AG04450 (cell line): Measurements from ENCODE around the gene PRKAG2. TPM values are rescaled to one million over a fixed set of nuclear protein-coding genes. Genes with fewer than 3 reads are reported as not detected.
"Not testable (repeated sequence)": the region's sequence is repeated elsewhere in the genome, so short reads cannot be mapped to it uniquely, and the experiment has no call there.

Source experiments
- CTCF ChIA-PET: fragments of 300-600, 350-600 bp; formaldehyde crosslinking; extraction: SDS; loops from one replicate; lab custom pipeline; 2022; ENCODE audit warnings: antibody characterized with exemption, inconsistent platforms; lab: Charles Lee
- POLR2A ChIA-PET: fragments of 350-600 bp; formaldehyde crosslinking; extraction: SDS; loops from one replicate; lab custom pipeline; 2021; ENCODE audit warnings: antibody characterized with exemption, inconsistent platforms; lab: Yijun Ruan, JAX
- DNase-seq: peaks from one replicate; pipeline ENCODE4 v3.0.0-alpha.2; 2011; ENCODE audit warnings: low read depth, low spot score
- H3K27ac ChIP-seq: one replicate; pipeline ENCODE4 v1.5.1; 2012; ENCODE audit warnings: low read depth, low read length, control low read depth
- H3K27me3 ChIP-seq: one replicate; pipeline ENCODE4 v1.6.0; 2012; ENCODE audit warnings: low read length; ENCODE audit not compliant: control insufficient read depth, insufficient read depth
- H3K4me3 ChIP-seq: 2 replicates; pipeline ENCODE4 v1.5.1; 2011; ENCODE audit warnings: mild to moderate bottlenecking, low read depth, low read length, control low read depth
- H3K9me3 ChIP-seq: 2 replicates; pipeline ENCODE4 v1.5.1; 2012; ENCODE audit warnings: low read length; ENCODE audit not compliant: control insufficient read depth, insufficient read depth
- polyA plus RNA-seq: library from polyadenylated mRNA; depleted of rRNA; stranded (reverse); fragments of >200 nt; gene quantifications from 2 replicates; pipeline ENCODE4 v1.2.3, GENCODE V29; 2011
- TF ChIP-seq, protein P1 (sequence below): IDR thresholded peaks from 2 replicates; pipeline ENCODE4 v1.5.1; 2011; ENCODE audit warnings: low read depth, low read length, control low read depth, inconsistent platforms

PRKAG2 gene
- polyA plus RNA-seq, 1 experiment: 45.0 TPM

DNA sequence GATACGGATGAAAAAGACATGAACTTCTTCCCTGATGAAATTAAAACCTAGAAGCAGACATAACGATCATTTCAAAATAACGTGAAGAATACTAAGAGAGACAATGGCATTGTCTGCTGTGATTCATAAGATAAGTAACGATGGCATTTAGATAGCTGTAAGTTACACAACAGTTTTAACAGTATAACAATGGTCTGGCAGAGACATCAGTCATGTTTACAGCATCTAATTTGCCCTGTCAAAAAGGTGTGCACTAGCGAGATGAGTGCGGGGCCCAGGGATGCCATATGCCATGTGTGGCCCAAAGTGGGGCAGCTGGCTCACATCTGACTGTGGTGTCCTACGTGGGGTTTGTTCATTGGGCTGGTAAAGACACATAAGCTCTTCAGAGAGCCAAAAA is 301.5 kb downstream of the PRKAG2 start:
- peaks cover 15% of the 10 kb centered on the region for H3K9me3 ChIP-seq
- no peak overlapping the region for H3K4me3 ChIP-seq
- H3K27me3 ChIP-seq: no peaks in the 10 kb centered on the region
- POLR2A ChIA-PET: interaction anchor here (0.7 kb wide), 1 partner anchor 57 kb away, joined by 4 read pairs; no protein-coding TSS in a partner anchor
- CTCF ChIA-PET: interaction anchor here (0.7 to 2.0 kb wide), 5 partner anchors 94 to 1951 kb away, joined by 3 to 8 read pairs (median 6); no protein-coding TSS in a partner anchor
- no peak for DNase-seq
- TF ChIP-seq, protein P1, sequence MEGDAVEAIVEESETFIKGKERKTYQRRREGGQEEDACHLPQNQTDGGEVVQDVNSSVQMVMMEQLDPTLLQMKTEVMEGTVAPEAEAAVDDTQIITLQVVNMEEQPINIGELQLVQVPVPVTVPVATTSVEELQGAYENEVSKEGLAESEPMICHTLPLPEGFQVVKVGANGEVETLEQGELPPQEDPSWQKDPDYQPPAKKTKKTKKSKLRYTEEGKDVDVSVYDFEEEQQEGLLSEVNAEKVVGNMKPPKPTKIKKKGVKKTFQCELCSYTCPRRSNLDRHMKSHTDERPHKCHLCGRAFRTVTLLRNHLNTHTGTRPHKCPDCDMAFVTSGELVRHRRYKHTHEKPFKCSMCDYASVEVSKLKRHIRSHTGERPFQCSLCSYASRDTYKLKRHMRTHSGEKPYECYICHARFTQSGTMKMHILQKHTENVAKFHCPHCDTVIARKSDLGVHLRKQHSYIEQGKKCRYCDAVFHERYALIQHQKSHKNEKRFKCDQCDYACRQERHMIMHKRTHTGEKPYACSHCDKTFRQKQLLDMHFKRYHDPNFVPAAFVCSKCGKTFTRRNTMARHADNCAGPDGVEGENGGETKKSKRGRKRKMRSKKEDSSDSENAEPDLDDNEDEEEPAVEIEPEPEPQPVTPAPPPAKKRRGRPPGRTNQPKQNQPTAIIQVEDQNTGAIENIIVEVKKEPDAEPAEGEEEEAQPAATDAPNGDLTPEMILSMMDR: no peak
- H3K27ac ChIP-seq: no peak overlapping the region

DNA sequence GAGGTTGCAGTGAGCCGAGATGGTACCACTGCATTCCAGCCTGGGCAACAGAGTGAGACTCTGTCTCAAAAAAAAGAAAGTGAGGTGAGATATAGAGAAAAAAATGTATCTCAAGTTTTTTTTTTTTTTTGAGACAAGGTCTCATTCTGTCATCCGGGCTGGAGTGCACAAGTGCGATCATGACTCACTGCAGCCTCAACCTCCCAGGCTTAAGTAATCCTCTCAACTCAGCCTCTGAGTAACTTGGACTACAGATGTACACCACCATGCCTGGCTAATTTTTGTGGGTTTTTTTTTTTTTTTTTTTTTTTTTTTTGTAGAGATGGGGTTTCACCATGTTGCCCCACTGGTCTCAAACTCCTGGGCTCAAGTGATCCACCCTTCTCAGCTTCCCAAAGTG is 303.9 kb downstream of the PRKAG2 start:
- POLR2A ChIA-PET, H3K27me3 ChIP-seq, H3K4me3 ChIP-seq, H3K9me3 ChIP-seq, DNase-seq, H3K27ac ChIP-seq: not testable (repeated sequence)
- CTCF ChIA-PET: interaction anchor here (1.4 to 2.5 kb wide), 2 partner anchors 59 to 186 kb away, joined by 8 to 41 read pairs; no protein-coding TSS in a partner anchor

DNA sequence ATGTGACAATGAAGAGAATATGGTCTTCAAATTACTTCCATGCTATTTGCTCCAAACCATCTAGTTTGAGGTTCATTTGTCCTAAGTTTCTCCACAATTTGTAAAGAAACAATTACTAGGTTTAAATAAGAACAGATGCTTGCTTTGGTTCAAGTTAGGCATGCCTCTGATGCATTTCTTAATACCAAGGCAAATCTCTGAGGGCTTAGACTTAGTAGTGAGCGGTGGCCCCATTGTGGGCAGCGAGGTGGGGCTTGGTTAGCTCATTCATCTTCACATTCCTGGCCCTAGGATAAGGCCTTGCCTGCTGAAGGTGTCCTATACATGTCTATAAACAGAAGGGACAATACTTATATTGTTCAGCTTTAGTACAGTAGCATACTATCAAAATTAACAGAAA is 304.8 kb downstream of the PRKAG2 start:
- H3K9me3 ChIP-seq: no peaks in the 10 kb centered on the region
- H3K27me3 ChIP-seq: no peaks in the 10 kb centered on the region
- CTCF ChIA-PET: interaction anchor here (1.0 to 2.5 kb wide), 4 partner anchors 12 to 186 kb away, joined by 3 to 41 read pairs (median 6); no protein-coding TSS in a partner anchor
- DNase-seq: no peak
- H3K27ac ChIP-seq: no peak overlapping the region
- POLR2A ChIA-PET: no interaction called here
- no peak overlapping the region for H3K4me3 ChIP-seq
- TF ChIP-seq, protein P1: no peak

DNA sequence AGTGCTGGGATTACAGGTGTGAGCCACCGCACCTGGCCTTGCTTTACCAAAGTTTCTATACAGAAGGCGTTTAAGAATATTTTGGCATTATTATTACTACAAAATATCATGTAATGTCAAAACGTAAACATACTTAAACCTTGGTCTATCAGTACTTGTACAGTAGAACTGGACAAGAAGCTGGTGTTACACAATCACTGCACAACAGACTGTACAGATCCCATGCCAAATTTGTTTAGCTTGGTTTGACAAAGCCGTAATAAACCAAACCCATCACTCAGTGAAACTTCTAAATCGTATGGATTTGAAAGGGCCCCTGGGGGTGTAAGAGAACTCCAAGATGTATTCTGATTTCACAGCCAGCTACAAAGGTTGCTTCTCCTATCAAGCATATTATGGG is 305.4 kb downstream of the PRKAG2 start:
- POLR2A ChIA-PET: no interaction called here
- CTCF ChIA-PET: interaction anchor here (0.7 to 2.5 kb wide), 4 partner anchors 12 to 187 kb away, joined by 3 to 41 read pairs (median 4); no protein-coding TSS in a partner anchor
- DNase-seq: no peak

DNA sequence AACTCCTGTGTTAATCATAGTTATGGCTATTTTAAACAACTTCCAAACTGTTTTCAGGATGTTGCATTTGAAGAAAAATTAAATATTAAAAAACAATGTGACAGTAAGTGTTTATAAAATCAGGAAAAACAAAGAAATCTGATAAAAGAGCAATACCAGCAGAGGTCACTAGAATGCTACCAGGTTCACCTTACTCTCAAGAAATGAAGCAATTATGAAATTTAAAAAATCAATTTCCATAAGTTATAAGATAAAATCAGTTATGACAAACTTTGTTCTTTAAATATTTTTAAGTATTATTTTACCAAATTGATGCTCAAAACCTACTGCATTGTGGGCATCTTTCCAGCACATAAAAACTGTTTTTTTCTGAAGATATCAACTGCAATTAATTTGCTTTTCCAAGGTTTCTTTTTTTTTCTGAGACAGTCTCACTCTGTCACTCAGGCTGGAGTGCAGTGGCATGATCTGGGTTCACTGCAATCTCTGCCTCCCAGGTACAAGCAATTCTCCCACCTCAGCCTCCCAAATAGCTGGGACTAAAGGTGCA is 306.5 kb downstream of the PRKAG2 start:
- TF ChIP-seq, protein P1: peak; percentile 65
- Histone ChIP-seq H3K27me3 (no peaks in the 10 kb centered on the region), H3K27ac (no peak overlapping the region), H3K9me3 (no peaks in the 10 kb centered on the region), H3K4me3 (no peak overlapping the region)
- ChIA-PET POLR2A (no interaction called here), CTCF (interaction anchor here (0.8 to 2.5 kb wide), 6 partner anchors 11 to 189 kb away, joined by 3 to 41 read pairs (median 4); no protein-coding TSS in a partner anchor)
- no peak for DNase-seq

More for the DNA sequence above, 305.4 kb downstream of the PRKAG2 start:
- Histone ChIP-seq H3K27me3 (no peaks in the 10 kb centered on the region), H3K9me3 (no peaks in the 10 kb centered on the region), H3K27ac (no peak overlapping the region), H3K4me3 (no peak overlapping the region)
- TF ChIP-seq, protein P1: no peak
